SK-N-SH (cell line): ENCODE data around the gene C17orf50. TPM values are rescaled to one million over a fixed set of nuclear protein-coding genes. Genes with fewer than 3 reads are reported as not detected.

Source experiments
- CTCF ChIA-PET: fragments of 300-600, 350-600 bp; formaldehyde crosslinking; extraction: SDS; loops from one replicate; lab custom pipeline; 2021; lab: Yijun Ruan, JAX
- POLR2A ChIA-PET: fragments of 350-600 bp; sonication (Branson Sonifier 250); formaldehyde crosslinking; extraction: SDS; loops from one replicate; lab custom pipeline; 2020; ENCODE audit warnings: antibody characterized with exemption, inconsistent platforms; lab: Yijun Ruan, JAX
- DNase-seq: peaks from one replicate; pipeline ENCODE4 v3.0.0; 2012
- H2AFZ ChIP-seq: fragments of 200-600 bp; sonication (generic); 2 replicates; pipeline ENCODE4 v1.8.1; 2016; ENCODE audit warnings: antibody characterized with exemption, mild to moderate bottlenecking, low read depth
- H3F3A ChIP-seq: fragments of 200-600 bp; sonication (generic); replicated peaks from 2 replicates; pipeline ENCODE3; 2016; ENCODE audit warnings: antibody characterized with exemption, mild to moderate bottlenecking; ENCODE audit not compliant: insufficient read depth
- H3K27ac ChIP-seq, 2 experiments: fragments of 200-500 bp in 1 of 2; fragments of 200-600 bp in 1 of 2; sonication (Bioruptor generic) in 1 of 2; sonication (generic), shearing (Covaris generic) in 1 of 2; 2 replicates each; pipeline versions ENCODE4 v1.5.1 to v1.6.1; 2014 to 2016; ENCODE audit warnings: low read depth in 2 of 2, inconsistent platforms in 1 of 2, low read length in 1 of 2, mild to moderate bottlenecking in 1 of 2, mixed read lengths in 1 of 2
- H3K27me3 ChIP-seq: fragments of 200-600 bp; sonication (generic), shearing (Covaris generic); 2 replicates; pipeline ENCODE4 v1.6.1; 2016; ENCODE audit warnings: mixed run types; ENCODE audit not compliant: insufficient read depth
- H3K36me3 ChIP-seq, 2 experiments: fragments of 200-500 bp in 1 of 2; fragments of 200-600 bp in 1 of 2; sonication (Bioruptor generic) in 1 of 2; sonication (generic) in 1 of 2; replicated peaks in 1 of 2; 2 replicates each; pipeline versions ENCODE3 to v1.5.1; 2014 to 2016; ENCODE audit warnings: low read length in 1 of 2, mild to moderate bottlenecking in 1 of 2; ENCODE audit not compliant: insufficient read depth in 2 of 2, control insufficient read depth in 1 of 2
- H3K4me1 ChIP-seq, 2 experiments: fragments of 200-500 bp in 1 of 2; fragments of 200-600 bp in 1 of 2; sonication (Bioruptor generic) in 1 of 2; sonication (generic), shearing (Covaris generic) in 1 of 2; 2 replicates each; pipeline versions ENCODE4 v1.5.1 to v1.6.1; 2014 to 2016; ENCODE audit warnings: low read depth in 1 of 2, low read length in 1 of 2, mixed run types in 1 of 2; ENCODE audit not compliant: insufficient read depth in 2 of 2, control insufficient read depth in 1 of 2
- H3K4me2 ChIP-seq: fragments of 200-600 bp; sonication (generic), shearing (Covaris generic); 2 replicates; pipeline ENCODE4 v1.6.1; 2017; ENCODE audit warnings: mixed run types
- H3K4me3 ChIP-seq, 2 experiments: fragments of 200-500 bp in 1 of 2; fragments of 200-600 bp in 1 of 2; sonication (Bioruptor generic) in 1 of 2; sonication (generic), shearing (Covaris generic) in 1 of 2; 2 replicates each; pipeline versions ENCODE4 v1.5.1 to v1.8.1; 2014 to 2016; ENCODE audit warnings: low read depth in 2 of 2, inconsistent platforms in 1 of 2, low read length in 1 of 2, mild to moderate bottlenecking in 1 of 2, mixed read lengths in 1 of 2, moderate library complexity in 1 of 2
- H3K79me2 ChIP-seq: fragments of 200-600 bp; sonication (generic); 2 replicates; pipeline ENCODE4 v1.8.1; 2017; ENCODE audit warnings: mild to moderate bottlenecking; ENCODE audit not compliant: insufficient read depth
- H3K9ac ChIP-seq: fragments of 200-600 bp; sonication (generic); 2 replicates; pipeline ENCODE4 v1.6.1; 2017; ENCODE audit warnings: mixed run types
- H3K9me2 ChIP-seq: fragments of 200-600 bp; sonication (generic); 2 replicates; pipeline ENCODE4 v1.6.1; 2017; ENCODE audit warnings: mixed run types
- H3K9me3 ChIP-seq: fragments of 200-600 bp; sonication (generic); 2 replicates; pipeline ENCODE4 v1.6.1; 2017; ENCODE audit warnings: mixed run types, mild to moderate bottlenecking, moderate library complexity
- H4K20me1 ChIP-seq: fragments of 200-600 bp; sonication (generic); 2 replicates; pipeline ENCODE4 v1.6.1; 2017; ENCODE audit warnings: mild to moderate bottlenecking, mixed run types; ENCODE audit not compliant: insufficient read depth
- CHD2 ChIP-seq: fragments of 150-350 bp; IDR thresholded peaks from 2 replicates; pipeline ENCODE4 v1.6.1; 2018; ENCODE audit warnings: low read length; ENCODE audit not compliant: partially characterized antibody
- ELF1 ChIP-seq: IDR thresholded peaks from 2 replicates; pipeline ENCODE4 v1.4.0; 2012
- EP300 ChIP-seq, 2 experiments: IDR thresholded peaks; 2 replicates each; pipeline versions ENCODE4 v1.4.0 to v1.6.1; 2012; ENCODE audit warnings: borderline replicate concordance in 1 of 2, low read depth in 1 of 2, low read length in 1 of 2
- FOSL2 ChIP-seq: IDR thresholded peaks from 2 replicates; pipeline ENCODE4 v1.4.0; 2012; ENCODE audit warnings: low read depth, mild to moderate bottlenecking, moderate library complexity, borderline replicate concordance
- FOXJ3 ChIP-seq: sonication (generic); formaldehyde crosslinking; IDR thresholded peaks from 2 replicates; pipeline ENCODE4 v1.5.1; 2020; ENCODE audit warnings: mild to moderate bottlenecking, missing genetic modification reagents
- FOXM1 ChIP-seq: IDR thresholded peaks from 2 replicates; pipeline ENCODE4 v1.4.0; 2012; ENCODE audit warnings: low read depth, mild to moderate bottlenecking
- MEF2A ChIP-seq: IDR thresholded peaks from 2 replicates; pipeline ENCODE4 v1.4.0; 2012; ENCODE audit warnings: low read depth, borderline replicate concordance
- MXI1 ChIP-seq: IDR thresholded peaks from 2 replicates; pipeline ENCODE4 v1.6.1; 2012; ENCODE audit warnings: mild to moderate bottlenecking, low read depth, low read length, improper control_type of control experiment
- NFIC ChIP-seq: IDR thresholded peaks from 2 replicates; pipeline ENCODE4 v1.4.0; 2012; ENCODE audit warnings: borderline replicate concordance
- NRF1 ChIP-seq: IDR thresholded peaks from 2 replicates; pipeline ENCODE4 v1.6.1; 2012; ENCODE audit warnings: low read depth, mild to moderate bottlenecking, low read length
- RAD21 ChIP-seq: IDR thresholded peaks from 2 replicates; pipeline ENCODE4 v1.6.1; 2012; ENCODE audit warnings: mild to moderate bottlenecking, low read length
- RCOR1 ChIP-seq: fragments of 150-350 bp; IDR thresholded peaks from 2 replicates; pipeline ENCODE4 v1.6.1; 2017; ENCODE audit warnings: antibody characterized with exemption, low read length
- RFX5 ChIP-seq: IDR thresholded peaks from 2 replicates; pipeline ENCODE4 v1.6.1; 2012; ENCODE audit warnings: mild to moderate bottlenecking, improper control_type of control experiment, low read length
- TCF12 ChIP-seq: IDR thresholded peaks from 2 replicates; pipeline ENCODE4 v1.4.0; 2012
- YY1 ChIP-seq: IDR thresholded peaks from 2 replicates; pipeline ENCODE4 v1.4.0; 2012; ENCODE audit warnings: low read depth, mild to moderate bottlenecking
- polyA plus RNA-seq, 3 experiments: library from polyadenylated mRNA; depleted of rRNA; stranded (reverse); fragments of >200 nt; gene quantifications; 2 replicates each; pipeline ENCODE4 v1.2.3, GENCODE V29; 2012
- TF ChIP-seq, protein P1 (sequence below): fragments of 150-350 bp; IDR thresholded peaks from 2 replicates; pipeline ENCODE4 v1.6.1; 2017; ENCODE audit warnings: antibody characterized with exemption, low read length, low read depth, borderline replicate concordance
- TF ChIP-seq, protein P2 (sequence below): IDR thresholded peaks from 2 replicates; pipeline ENCODE4; 2012
- TF ChIP-seq, protein P3 (sequence below): IDR thresholded peaks from 2 replicates; pipeline ENCODE4 v1.4.0; 2012; ENCODE audit warnings: low read depth, borderline replicate concordance
- TF ChIP-seq, protein P4 (sequence below): IDR thresholded peaks from 2 replicates; pipeline ENCODE4 v1.4.0; 2012; ENCODE audit warnings: low read depth, borderline replicate concordance
- TF ChIP-seq, protein P5 (sequence below): IDR thresholded peaks from 2 replicates; pipeline ENCODE4 v1.4.0; 2012; ENCODE audit warnings: low read depth
- TF ChIP-seq, protein P6 (sequence below): IDR thresholded peaks from 2 replicates; pipeline ENCODE4 v1.6.1; 2012; ENCODE audit warnings: mild to moderate bottlenecking, low read depth, low read length, moderate library complexity
- TF ChIP-seq, protein P7 (sequence below): fragments of 150-350 bp; IDR thresholded peaks from 2 replicates; pipeline ENCODE4 v1.6.1; 2016; ENCODE audit warnings: mild to moderate bottlenecking, low read depth, low read length

The C17orf50 gene
- polyA plus RNA-seq, 1 of the 3 experiments (the other 2 are of a cell fraction) = 0.05 TPM

DNA sequence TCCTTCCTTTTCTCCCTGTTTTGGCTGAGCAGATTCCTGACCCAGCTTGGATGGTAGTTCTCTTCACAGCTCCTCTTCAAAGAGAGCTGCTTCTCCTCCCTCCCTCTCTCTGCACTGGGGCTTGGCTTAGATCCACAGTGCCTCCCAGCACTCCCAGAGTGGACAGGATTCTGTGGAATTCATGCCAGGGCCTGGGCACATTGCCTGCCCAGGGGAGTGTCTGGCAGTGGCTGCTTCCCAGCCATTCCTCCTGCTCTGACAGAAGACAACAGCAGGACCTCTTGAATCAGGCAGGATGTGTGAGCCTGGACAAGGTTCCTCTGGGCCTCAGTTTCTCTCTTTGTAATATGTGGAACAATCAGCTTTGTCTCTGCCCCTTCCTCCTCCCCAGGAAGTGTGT lies 39.3 kb downstream of the C17orf50 start:
- Histone ChIP-seq H3K79me2 (no peaks in the 10 kb centered on the region), H3K36me3 (no peaks in the 10 kb centered on the region), H3K9ac (no peak overlapping the region), H4K20me1 (no peaks in the 10 kb centered on the region), H3K4me1 (peaks cover 0 to 48% of the 10 kb centered on the region in 2 experiments; a peak in 2 of 4 replicates), H3K4me3 (no peak overlapping the region), H2AFZ (no peak overlapping the region; the same call in 1 of the 2 replicates), H3K27ac (peak overlapping the region in 1 of 2 experiments; percentile 95; a peak in 2 of 4 replicates), H3F3A (no peaks in the 10 kb centered on the region), H3K27me3 (peaks cover 21% of the 10 kb centered on the region; the same call in 1 of the 2 replicates), H3K9me3 (no peaks in the 10 kb centered on the region), H3K4me2 (no peak overlapping the region; the same call in 1 of the 2 replicates), H3K9me2 (no peaks in the 10 kb centered on the region)
- CTCF ChIA-PET = interaction anchor here (0.9 to 3.2 kb wide), 8 partner anchors 9 to 52 kb away, joined by 3 to 47 read pairs (median 6); partner anchors contain the start of gene TAF15
- POLR2A ChIA-PET = interaction anchor here (0.9 to 1.5 kb wide), 4 partner anchors 9 to 39 kb away, joined by 3 to 5 read pairs (median 4); partner anchors contain the start of genes C17orf50 and TAF15
- DNase-seq = peak; percentile 82
- TF ChIP-seq ELF1 = no peak
- peak in 1 of 2 experiments; percentile 80; a peak in 2 of 4 replicates for TF ChIP-seq EP300 (IDR thresholded peaks at IDR 0.05; ENCODE audit: borderline replicate concordance in 1 of 2, low read depth in 1 of 2, low read length in 1 of 2)
- TF ChIP-seq FOXJ3 (CRISPR knock-in tag) = peak; percentile 66; the same call in 1 of the 2 replicates
- peak; percentile 84 for TF ChIP-seq NFIC
- TF ChIP-seq, protein P1, sequence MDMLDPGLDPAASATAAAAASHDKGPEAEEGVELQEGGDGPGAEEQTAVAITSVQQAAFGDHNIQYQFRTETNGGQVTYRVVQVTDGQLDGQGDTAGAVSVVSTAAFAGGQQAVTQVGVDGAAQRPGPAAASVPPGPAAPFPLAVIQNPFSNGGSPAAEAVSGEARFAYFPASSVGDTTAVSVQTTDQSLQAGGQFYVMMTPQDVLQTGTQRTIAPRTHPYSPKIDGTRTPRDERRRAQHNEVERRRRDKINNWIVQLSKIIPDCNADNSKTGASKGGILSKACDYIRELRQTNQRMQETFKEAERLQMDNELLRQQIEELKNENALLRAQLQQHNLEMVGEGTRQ = no peak
- TF ChIP-seq, protein P2, sequence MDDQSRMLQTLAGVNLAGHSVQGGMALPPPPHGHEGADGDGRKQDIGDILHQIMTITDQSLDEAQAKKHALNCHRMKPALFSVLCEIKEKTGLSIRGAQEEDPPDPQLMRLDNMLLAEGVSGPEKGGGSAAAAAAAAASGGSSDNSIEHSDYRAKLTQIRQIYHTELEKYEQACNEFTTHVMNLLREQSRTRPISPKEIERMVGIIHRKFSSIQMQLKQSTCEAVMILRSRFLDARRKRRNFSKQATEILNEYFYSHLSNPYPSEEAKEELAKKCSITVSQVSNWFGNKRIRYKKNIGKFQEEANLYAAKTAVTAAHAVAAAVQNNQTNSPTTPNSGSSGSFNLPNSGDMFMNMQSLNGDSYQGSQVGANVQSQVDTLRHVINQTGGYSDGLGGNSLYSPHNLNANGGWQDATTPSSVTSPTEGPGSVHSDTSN = no peak
- TF ChIP-seq, protein P3, sequence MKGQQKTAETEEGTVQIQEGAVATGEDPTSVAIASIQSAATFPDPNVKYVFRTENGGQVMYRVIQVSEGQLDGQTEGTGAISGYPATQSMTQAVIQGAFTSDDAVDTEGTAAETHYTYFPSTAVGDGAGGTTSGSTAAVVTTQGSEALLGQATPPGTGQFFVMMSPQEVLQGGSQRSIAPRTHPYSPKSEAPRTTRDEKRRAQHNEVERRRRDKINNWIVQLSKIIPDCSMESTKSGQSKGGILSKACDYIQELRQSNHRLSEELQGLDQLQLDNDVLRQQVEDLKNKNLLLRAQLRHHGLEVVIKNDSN = no peak
- no peak for TF ChIP-seq YY1
- TF ChIP-seq, protein P4, sequence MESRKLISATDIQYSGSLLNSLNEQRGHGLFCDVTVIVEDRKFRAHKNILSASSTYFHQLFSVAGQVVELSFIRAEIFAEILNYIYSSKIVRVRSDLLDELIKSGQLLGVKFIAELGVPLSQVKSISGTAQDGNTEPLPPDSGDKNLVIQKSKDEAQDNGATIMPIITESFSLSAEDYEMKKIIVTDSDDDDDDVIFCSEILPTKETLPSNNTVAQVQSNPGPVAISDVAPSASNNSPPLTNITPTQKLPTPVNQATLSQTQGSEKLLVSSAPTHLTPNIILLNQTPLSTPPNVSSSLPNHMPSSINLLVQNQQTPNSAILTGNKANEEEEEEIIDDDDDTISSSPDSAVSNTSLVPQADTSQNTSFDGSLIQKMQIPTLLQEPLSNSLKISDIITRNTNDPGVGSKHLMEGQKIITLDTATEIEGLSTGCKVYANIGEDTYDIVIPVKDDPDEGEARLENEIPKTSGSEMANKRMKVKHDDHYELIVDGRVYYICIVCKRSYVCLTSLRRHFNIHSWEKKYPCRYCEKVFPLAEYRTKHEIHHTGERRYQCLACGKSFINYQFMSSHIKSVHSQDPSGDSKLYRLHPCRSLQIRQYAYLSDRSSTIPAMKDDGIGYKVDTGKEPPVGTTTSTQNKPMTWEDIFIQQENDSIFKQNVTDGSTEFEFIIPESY = no peak
- no peak for TF ChIP-seq FOSL2
- TF ChIP-seq TCF12 = peak; percentile 68
- peak; percentile 91 for TF ChIP-seq RCOR1
- TF ChIP-seq, protein P5, sequence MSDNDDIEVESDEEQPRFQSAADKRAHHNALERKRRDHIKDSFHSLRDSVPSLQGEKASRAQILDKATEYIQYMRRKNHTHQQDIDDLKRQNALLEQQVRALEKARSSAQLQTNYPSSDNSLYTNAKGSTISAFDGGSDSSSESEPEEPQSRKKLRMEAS = peak; percentile 42; the same call in 1 of the 2 replicates
- peak; percentile 60 for TF ChIP-seq CHD2
- TF ChIP-seq RFX5 = peak; percentile 31; the same call in 1 of the 2 replicates
- TF ChIP-seq, protein P6, sequence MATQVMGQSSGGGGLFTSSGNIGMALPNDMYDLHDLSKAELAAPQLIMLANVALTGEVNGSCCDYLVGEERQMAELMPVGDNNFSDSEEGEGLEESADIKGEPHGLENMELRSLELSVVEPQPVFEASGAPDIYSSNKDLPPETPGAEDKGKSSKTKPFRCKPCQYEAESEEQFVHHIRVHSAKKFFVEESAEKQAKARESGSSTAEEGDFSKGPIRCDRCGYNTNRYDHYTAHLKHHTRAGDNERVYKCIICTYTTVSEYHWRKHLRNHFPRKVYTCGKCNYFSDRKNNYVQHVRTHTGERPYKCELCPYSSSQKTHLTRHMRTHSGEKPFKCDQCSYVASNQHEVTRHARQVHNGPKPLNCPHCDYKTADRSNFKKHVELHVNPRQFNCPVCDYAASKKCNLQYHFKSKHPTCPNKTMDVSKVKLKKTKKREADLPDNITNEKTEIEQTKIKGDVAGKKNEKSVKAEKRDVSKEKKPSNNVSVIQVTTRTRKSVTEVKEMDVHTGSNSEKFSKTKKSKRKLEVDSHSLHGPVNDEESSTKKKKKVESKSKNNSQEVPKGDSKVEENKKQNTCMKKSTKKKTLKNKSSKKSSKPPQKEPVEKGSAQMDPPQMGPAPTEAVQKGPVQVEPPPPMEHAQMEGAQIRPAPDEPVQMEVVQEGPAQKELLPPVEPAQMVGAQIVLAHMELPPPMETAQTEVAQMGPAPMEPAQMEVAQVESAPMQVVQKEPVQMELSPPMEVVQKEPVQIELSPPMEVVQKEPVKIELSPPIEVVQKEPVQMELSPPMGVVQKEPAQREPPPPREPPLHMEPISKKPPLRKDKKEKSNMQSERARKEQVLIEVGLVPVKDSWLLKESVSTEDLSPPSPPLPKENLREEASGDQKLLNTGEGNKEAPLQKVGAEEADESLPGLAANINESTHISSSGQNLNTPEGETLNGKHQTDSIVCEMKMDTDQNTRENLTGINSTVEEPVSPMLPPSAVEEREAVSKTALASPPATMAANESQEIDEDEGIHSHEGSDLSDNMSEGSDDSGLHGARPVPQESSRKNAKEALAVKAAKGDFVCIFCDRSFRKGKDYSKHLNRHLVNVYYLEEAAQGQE = no peak; the same call in 1 of the 2 replicates
- peak; percentile 35 for TF ChIP-seq RAD21
- TF ChIP-seq, protein P7, sequence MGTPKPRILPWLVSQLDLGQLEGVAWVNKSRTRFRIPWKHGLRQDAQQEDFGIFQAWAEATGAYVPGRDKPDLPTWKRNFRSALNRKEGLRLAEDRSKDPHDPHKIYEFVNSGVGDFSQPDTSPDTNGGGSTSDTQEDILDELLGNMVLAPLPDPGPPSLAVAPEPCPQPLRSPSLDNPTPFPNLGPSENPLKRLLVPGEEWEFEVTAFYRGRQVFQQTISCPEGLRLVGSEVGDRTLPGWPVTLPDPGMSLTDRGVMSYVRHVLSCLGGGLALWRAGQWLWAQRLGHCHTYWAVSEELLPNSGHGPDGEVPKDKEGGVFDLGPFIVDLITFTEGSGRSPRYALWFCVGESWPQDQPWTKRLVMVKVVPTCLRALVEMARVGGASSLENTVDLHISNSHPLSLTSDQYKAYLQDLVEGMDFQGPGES = no peak
- TF ChIP-seq NRF1 = no peak
- TF ChIP-seq FOXM1 = no peak
- TF ChIP-seq MEF2A = no peak
- TF ChIP-seq MXI1 = peak; percentile 89
